GM19025 (cell line): ENCODE data around the gene CHAF1A.

Source experiments
- ATAC-seq: cut with Tn5 transposase; IDR thresholded peaks from one replicate; pipeline ENCODE4 v1.9.1; 2021; ENCODE audit warnings: mild to moderate bottlenecking, low read depth, moderate library complexity; ENCODE audit not compliant: unreplicated experiment

CHAF1A gene

GRCh38 chr19:4477034-4477801 lies 74.8 kb downstream of the CHAF1A start:
- no peak for ATAC-seq

GRCh38 chr19:4482721-4483364 lies 80.4 kb downstream of the CHAF1A start:
- ATAC-seq = no peak

GRCh38 chr19:4483385-4483784 lies 80.9 kb downstream of the CHAF1A start:
- ATAC-seq = no peak

- ATAC-seq = no peak
Observed at GRCh38 chr19:4487572-4487971, 85.1 kb downstream of the CHAF1A start.

GRCh38 chr19:4488496-4488895 lies 86.1 kb downstream of the CHAF1A start:
- ATAC-seq = no peak

- ATAC-seq = no peak
Observed at GRCh38 chr19:4491446-4491845, 89.0 kb downstream of the CHAF1A start.

- ATAC-seq = no peak
Observed at GRCh38 chr19:4492337-4493103, 90.1 kb downstream of the CHAF1A start.
